Measurements from ENCODE around the gene IFNK.

The IFNK gene

GRCh38 chr9:27529316-27530278 is 5.5 kb downstream of the IFNK start, which contains the start of gene MOB3B:
Gene MOB3B, minus strand, starts transcription at chr9:27529814. Its CDS starts 74,264 bp downstream, at chr9:27455550.
- H3K4me1 ChIP-seq, result no peaks in the 10 kb centered on the region
- peak within 1 kb of the TSS; percentile 15 for H3K27ac ChIP-seq
- H3K36me3 ChIP-seq (ENCODE audit: control insufficient read depth, insufficient read depth, low read length), result no peaks in the 10 kb centered on the region
- H3K27me3 ChIP-seq (ENCODE audit: control insufficient read depth, insufficient read depth, low read length), result no peaks in the 10 kb centered on the region
- TF ChIP-seq CTCF (IDR thresholded peaks at IDR 0.05), result peak; percentile 75
- peak within 1 kb of the TSS; percentile 66 for H2AFZ ChIP-seq
- H3K9ac ChIP-seq, result no peak within 1 kb of the TSS
- H3K79me2 ChIP-seq, result no peaks in the 10 kb centered on the region
- H3K9me3 ChIP-seq (ENCODE audit: control insufficient read depth, low read length), result no peaks in the 10 kb centered on the region
- peak within 1 kb of the TSS; percentile 92 for H3K4me2 ChIP-seq (ENCODE audit: low read length)
- peak within 1 kb of the TSS; percentile 68 for H3K4me3 ChIP-seq (ENCODE audit: low read depth, low read length)

DNA sequence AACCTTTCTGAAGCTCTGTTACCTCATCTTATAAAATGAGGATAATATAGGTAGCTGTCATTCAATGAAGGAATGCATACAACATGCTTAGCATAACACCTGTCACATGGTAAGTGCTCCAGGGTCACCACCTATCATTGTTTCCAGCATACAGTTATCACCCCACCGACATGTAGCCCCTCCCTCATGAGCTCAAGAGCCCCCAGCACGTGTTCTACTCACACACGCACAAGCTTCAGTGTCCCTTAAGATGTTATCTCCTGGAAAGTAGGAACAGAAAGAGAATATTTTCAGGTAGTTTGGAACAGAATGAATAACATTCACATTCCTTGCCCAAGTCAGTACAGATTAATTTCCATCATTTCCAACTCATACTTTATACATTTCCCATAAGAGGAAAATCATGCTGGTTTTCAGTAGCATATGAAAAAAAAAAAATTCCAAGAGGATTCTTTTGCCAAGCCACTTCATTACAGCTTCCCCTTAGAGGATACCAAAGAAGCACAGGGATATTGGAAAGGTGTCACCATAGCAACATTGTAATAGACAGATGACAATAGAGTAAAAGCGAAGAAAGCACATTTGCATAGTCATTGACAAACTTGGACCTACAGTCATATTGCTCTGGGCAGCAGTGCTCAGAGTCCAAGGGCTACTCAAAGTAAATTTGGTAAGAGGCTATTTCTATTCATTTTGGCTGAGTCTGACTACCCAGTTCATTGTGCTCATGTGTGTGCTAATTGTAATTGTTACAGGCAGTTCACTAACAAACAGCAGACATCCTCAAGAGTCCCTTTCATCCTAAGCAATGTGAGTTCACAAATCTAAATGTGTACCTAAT is 7.0 kb downstream of the IFNK start:
- Histone ChIP-seq H3K27ac (no peak overlapping the region), H3K4me3 (ENCODE audit: low read depth, low read length) (no peak overlapping the region), H3K27me3 (ENCODE audit: control insufficient read depth, insufficient read depth, low read length) (no peaks in the 10 kb centered on the region), H3K9me3 (ENCODE audit: control insufficient read depth, low read length) (no peaks in the 10 kb centered on the region), H3K79me2 (no peaks in the 10 kb centered on the region), H3K9ac (no peak overlapping the region), H2AFZ (no peak overlapping the region), H3K36me3 (ENCODE audit: control insufficient read depth, insufficient read depth, low read length) (no peaks in the 10 kb centered on the region), H3K4me1 (no peaks in the 10 kb centered on the region), H3K4me2 (ENCODE audit: low read length) (no peak overlapping the region)
- no peak for TF ChIP-seq CTCF (IDR thresholded peaks at IDR 0.05)

DNA sequence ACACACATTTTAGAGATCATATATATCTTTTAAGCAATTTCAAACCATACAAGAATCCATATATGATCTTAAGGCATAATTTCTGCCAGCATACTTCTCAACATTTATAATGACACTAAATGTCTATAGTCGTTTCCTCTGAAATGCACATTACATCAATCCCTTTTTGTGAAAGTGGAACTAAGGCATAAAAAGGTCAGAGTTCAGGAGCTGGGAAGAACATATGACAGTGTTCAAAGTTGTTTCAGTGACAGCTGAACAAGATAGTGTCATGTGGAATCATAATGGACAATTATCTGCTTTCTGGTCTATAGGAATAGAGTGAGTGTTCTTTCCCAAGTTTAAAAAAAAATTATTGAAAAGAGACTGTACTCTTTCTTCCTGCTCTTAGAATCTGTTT is 8.0 kb downstream of the IFNK start:
- no peak overlapping the region for H3K4me2 ChIP-seq (ENCODE audit: low read length)
- no peaks in the 10 kb centered on the region for H3K79me2 ChIP-seq
- H3K4me1 ChIP-seq, result no peaks in the 10 kb centered on the region
- no peaks in the 10 kb centered on the region for H3K9me3 ChIP-seq (ENCODE audit: control insufficient read depth, low read length)
- H3K27ac ChIP-seq, result no peak overlapping the region
- H3K36me3 ChIP-seq (ENCODE audit: control insufficient read depth, insufficient read depth, low read length), result no peaks in the 10 kb centered on the region
- H3K9ac ChIP-seq, result no peak overlapping the region
- H3K27me3 ChIP-seq (ENCODE audit: control insufficient read depth, insufficient read depth, low read length), result no peaks in the 10 kb centered on the region
- TF ChIP-seq CTCF (IDR thresholded peaks at IDR 0.05), result no peak
- H2AFZ ChIP-seq, result no peak overlapping the region
- no peak overlapping the region for H3K4me3 ChIP-seq (ENCODE audit: low read depth, low read length)

DNA sequence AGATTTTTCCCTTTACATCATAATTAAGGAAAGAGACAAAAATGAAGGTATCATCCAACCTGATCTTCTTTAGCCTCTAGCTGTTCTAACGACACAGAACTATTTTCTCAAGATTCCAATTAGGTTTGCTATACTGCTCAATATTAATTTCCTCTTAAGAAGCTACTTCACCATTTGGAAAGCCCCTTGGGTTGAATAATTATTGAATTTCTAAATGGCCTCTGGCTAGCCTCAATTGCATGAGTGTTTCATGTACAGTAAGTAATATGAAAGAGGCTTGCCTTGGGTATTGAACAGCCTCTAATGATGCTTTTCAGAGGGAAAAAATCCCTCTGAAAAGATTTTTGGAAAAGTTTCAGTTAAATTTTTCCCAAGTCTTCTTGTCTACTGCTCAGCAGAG is 9.2 kb downstream of the IFNK start:
- Histone ChIP-seq H3K79me2 (no peaks in the 10 kb centered on the region), H3K9me3 (ENCODE audit: control insufficient read depth, low read length) (no peaks in the 10 kb centered on the region), H3K9ac (no peak overlapping the region), H3K27ac (no peak overlapping the region), H3K36me3 (ENCODE audit: control insufficient read depth, insufficient read depth, low read length) (no peaks in the 10 kb centered on the region), H2AFZ (no peak overlapping the region), H3K4me3 (ENCODE audit: low read depth, low read length) (no peak overlapping the region), H3K27me3 (ENCODE audit: control insufficient read depth, insufficient read depth, low read length) (no peaks in the 10 kb centered on the region), H3K4me1 (no peaks in the 10 kb centered on the region), H3K4me2 (ENCODE audit: low read length) (no peak overlapping the region)
- TF ChIP-seq CTCF (IDR thresholded peaks at IDR 0.05), result no peak

Measured in parathyroid adenoma (tissue), 2 donors.